A549 (cell line): ENCODE measurements around the gene QSOX1. TPM values are rescaled to one million over a fixed set of nuclear protein-coding genes. Genes with fewer than 3 reads are reported as not detected.

ENCODE experiments used
- ATAC-seq, 2 experiments: fragments of 200-7000 bp in 1 of 2; fragments of >200 bp in 1 of 2; cut with Nextera tagmentation in 1 of 2; cut with Tn5 transposase in 1 of 2; 3 replicates each; pipeline versions ENCODE4 v1.8.0 to v1.9.1; 2018 to 2020; ENCODE audit warnings: mild to moderate bottlenecking in 1 of 2, moderate library complexity in 1 of 2
- CTCF ChIA-PET: fragments of 300-600 bp; sonication (Branson Sonifier 250); formaldehyde crosslinking; extraction: SDS; loops from one replicate; lab custom pipeline; 2021; ENCODE audit warnings: antibody characterized with exemption, inconsistent platforms; lab: Yijun Ruan, JAX
- POLR2A ChIA-PET: fragments of 350-600 bp; formaldehyde crosslinking; extraction: SDS; loops from one replicate; lab custom pipeline; 2021; ENCODE audit warnings: antibody characterized with exemption, inconsistent platforms; lab: Yijun Ruan, JAX
- DNase-seq, 2 experiments: peaks; one replicate each; pipeline versions ENCODE4 v3.0.0 to v3.0.0-alpha.2; 2011 to 2016; ENCODE audit warnings: low read depth in 1 of 2, low spot score in 1 of 2
- FAIRE-seq: peaks from 2 replicates; lab custom pipeline; 2011; peaks lifted over from hg19 to GRCh38; lab: Jason Lieb, UNC
- H3K27ac ChIP-seq, 2 experiments: fragments of >200 bp; sonication (Bioruptor Twin); formaldehyde crosslinking; 3 replicates each; pipeline ENCODE4 v1.5.1; 2016 to 2017
- H3K4me1 ChIP-seq: fragments of >200 bp; sonication (Bioruptor Twin); formaldehyde crosslinking; 3 replicates; pipeline ENCODE4 v1.6.1; 2016
- H3K4me2 ChIP-seq: fragments of >200 bp; sonication (Bioruptor Twin); formaldehyde crosslinking; 3 replicates; pipeline ENCODE4 v1.6.1; 2016
- H3K4me3 ChIP-seq: fragments of >200 bp; sonication (Bioruptor Twin); formaldehyde crosslinking; 3 replicates; pipeline ENCODE4 v1.5.1; 2016
- H3K9me3 ChIP-seq: fragments of >200 bp; sonication (Bioruptor Twin); formaldehyde crosslinking; 3 replicates; pipeline ENCODE4 v1.6.1; 2016
- CEBPB ChIP-seq, 2 experiments: fragments of >200 bp in 1 of 2; sonication (Bioruptor Twin) in 1 of 2; formaldehyde crosslinking in 1 of 2; IDR thresholded peaks; 2 replicates each; pipeline ENCODE4 v1.6.1; 2012 to 2016
- CHD2 ChIP-seq: fragments of 150-350 bp; IDR thresholded peaks from 2 replicates; pipeline ENCODE4 v1.6.1; 2014; ENCODE audit warnings: low read length; ENCODE audit not compliant: partially characterized antibody
- CHD4 ChIP-seq: fragments of 200-600 bp; sonication (generic); IDR thresholded peaks from 2 replicates; pipeline ENCODE4 v1.6.1; 2016; ENCODE audit warnings: antibody characterized with exemption, mild to moderate bottlenecking, borderline replicate concordance
- E2F6 ChIP-seq: IDR thresholded peaks from 2 replicates; pipeline ENCODE4 v1.6.1; 2012; ENCODE audit warnings: low read depth, borderline replicate concordance
- EHMT2 ChIP-seq: fragments of 200-600 bp; sonication (generic); IDR thresholded peaks from 2 replicates; pipeline ENCODE4 v1.6.1; 2016; ENCODE audit warnings: antibody characterized with exemption, low read depth, mild to moderate bottlenecking, moderate library complexity
- EP300 ChIP-seq, 2 experiments: fragments of >200 bp; sonication (Bioruptor Twin); formaldehyde crosslinking; IDR thresholded peaks; 2 replicates in 1 of 2; 3 replicates in 1 of 2; pipeline ENCODE4 v1.6.1; 2016 to 2017
- FOXS1 ChIP-seq: fragments of 250-450 bp; sonication (Bioruptor Pico); IDR thresholded peaks from 2 replicates; pipeline ENCODE4 v1.5.0; 2020; ENCODE audit warnings: mild to moderate bottlenecking, moderate library complexity
- GATA3 ChIP-seq: IDR thresholded peaks from 2 replicates; pipeline ENCODE4 v1.6.1; 2012; ENCODE audit warnings: borderline replicate concordance
- HES2 ChIP-seq: fragments of >200 bp; sonication (Bioruptor Twin); formaldehyde crosslinking; IDR thresholded peaks from 2 replicates; pipeline ENCODE4 v1.6.1; 2016
- HEYL ChIP-seq: fragments of 250-450 bp; sonication (Bioruptor Pico); IDR thresholded peaks from 2 replicates; pipeline ENCODE4 v1.8.0; 2021; ENCODE audit warnings: mild to moderate bottlenecking, moderate library complexity
- HMGXB4 ChIP-seq: fragments of 250-450 bp; sonication (Bioruptor Pico); IDR thresholded peaks from 2 replicates; pipeline ENCODE4 v1.5.0; 2021; ENCODE audit warnings: mild to moderate bottlenecking, moderate library complexity, borderline replicate concordance
- MAFK ChIP-seq: fragments of 450-650 bp; IDR thresholded peaks from 2 replicates; pipeline ENCODE4 v1.6.1; 2014; ENCODE audit not compliant: partially characterized antibody
- MYC ChIP-seq: IDR thresholded peaks from 2 replicates; pipeline ENCODE4 v1.6.1; 2012; ENCODE audit warnings: mild to moderate bottlenecking, inconsistent platforms, low read length, improper control_type of control experiment, borderline replicate concordance
- NFE2L2 ChIP-seq: fragments of 150-350 bp; conservative IDR thresholded peaks from 2 replicates; pipeline ENCODE4 v1.6.1; 2014; ENCODE audit warnings: low read length
- PBX3 ChIP-seq: IDR thresholded peaks from 2 replicates; pipeline ENCODE4 v1.6.1; 2012
- PHF8 ChIP-seq: fragments of 200-600 bp; sonication (generic); IDR thresholded peaks from 2 replicates; pipeline ENCODE4 v1.6.1; 2016; ENCODE audit warnings: low read depth, mild to moderate bottlenecking, antibody characterized with exemption, moderate library complexity, borderline replicate concordance
- RNF2 ChIP-seq: fragments of 200-600 bp; sonication (generic); IDR thresholded peaks from 2 replicates; pipeline ENCODE4 v1.6.1; 2016; ENCODE audit warnings: low read depth, mild to moderate bottlenecking, antibody characterized with exemption, moderate library complexity, borderline replicate concordance
- SMC3 ChIP-seq: fragments of >200 bp; sonication (Bioruptor Twin); formaldehyde crosslinking; IDR thresholded peaks from 3 replicates; pipeline ENCODE4 v1.6.1; 2018; ENCODE audit warnings: inconsistent platforms
- TFCP2L1 ChIP-seq: fragments of 250-450 bp; sonication (Bioruptor Pico); IDR thresholded peaks from 2 replicates; pipeline ENCODE4 v1.5.0; 2021; ENCODE audit warnings: mild to moderate bottlenecking
- USF2 ChIP-seq: fragments of 450-650 bp; IDR thresholded peaks from 2 replicates; pipeline ENCODE4 v1.6.1; 2014; ENCODE audit warnings: antibody characterized with exemption
- ZC3H11A ChIP-seq: fragments of 450-650 bp; IDR thresholded peaks from 2 replicates; pipeline ENCODE4 v1.6.1; 2014; ENCODE audit warnings: antibody characterized with exemption, mild to moderate bottlenecking
- ZFP36 ChIP-seq: fragments of 450-650 bp; IDR thresholded peaks from 2 replicates; pipeline ENCODE4 v1.6.1; 2014; ENCODE audit warnings: borderline replicate concordance; ENCODE audit not compliant: partially characterized antibody
- ZNF302 ChIP-seq: fragments of 250-450 bp; sonication (Bioruptor Pico); IDR thresholded peaks from 2 replicates; pipeline ENCODE4 v1.9.0; 2021; ENCODE audit warnings: inconsistent platforms, mild to moderate bottlenecking, moderate library complexity
- WGBS: methylation state at CpG from one replicate; pipeline ENCODE4 v1.1.6; 2017; ENCODE audit errors: missing lambda C conversion rate; 5-methylcytosine and 5-hydroxymethylcytosine counted together
- polyA plus RNA-seq, 4 experiments: library from polyadenylated mRNA; depleted of rRNA in 3 of 4; stranded (reverse); fragments of >200 nt; fragmentation: RNase III in 1 of 4; extraction: RNeasy Plus Mini Kit Qiagen cat#74134 plus additional on column Dnase treatment in 1 of 4; gene quantifications; 2 replicates in 3 of 4; 3 replicates in 1 of 4; pipeline ENCODE4 v1.2.3, GENCODE V29; 2011 to 2017

QSOX1 gene
- polyA plus RNA-seq, 2 of the 4 experiments (the other 2 are of a cell fraction) = 43.8 to 60.2 TPM

- no peak for ATAC-seq
- H3K4me1 ChIP-seq = 0 out of 3 replicates have a peak, but pooled peaks cover 3% of the 10 kb centered on the region
- 4% methylated on average over 1 of the region's 1 CpG for WGBS
- no peak overlapping the region for H3K27ac ChIP-seq
- H3K9me3 ChIP-seq = no peaks in the 10 kb centered on the region
- H3K4me3 ChIP-seq = no peak overlapping the region
- FAIRE-seq = no peak
- DNase-seq = no peak
- H3K4me2 ChIP-seq = no peak overlapping the region
- ChIA-PET POLR2A (no interaction called here), CTCF (interaction anchor here (0.7 to 1.8 kb wide), 3 partner anchors 33 to 321 kb away, joined by 3 to 6 read pairs (median 4); no protein-coding TSS in a partner anchor)
- TF ChIP-seq HMGXB4 (no peak), RNF2 (no peak), NFE2L2 (no peak), PHF8 (no peak)
Observed at GRCh38 chr1:180135535-180135934, 19.1 kb upstream of the QSOX1 start.

- WGBS = 35% methylated on average over 4 of the region's 4 CpGs
- DNase-seq (no peak), FAIRE-seq (no peak), ATAC-seq (no peak)
- H3K27ac ChIP-seq = no peak overlapping the region
- no peak overlapping the region for H3K4me2 ChIP-seq
- H3K4me3 ChIP-seq = no peak overlapping the region
- CTCF ChIA-PET = interaction anchor here (1.1 to 1.8 kb wide), 2 partner anchors 32 to 52 kb away, joined by 3 to 6 read pairs; no protein-coding TSS in a partner anchor
- H3K4me1 ChIP-seq = 0 out of 3 replicates have a peak, but pooled peaks cover 3% of the 10 kb centered on the region
- H3K9me3 ChIP-seq = no peaks in the 10 kb centered on the region
- POLR2A ChIA-PET = interaction anchor here (0.9 kb wide), 1 partner anchor 17 kb away, joined by 3 read pairs; no protein-coding TSS in a partner anchor
- TF ChIP-seq HES2 (no peak), EP300 (IDR thresholded peaks at IDR 0.05) (no peak), CHD4 (no peak), HEYL (CRISPR knock-in tag) (no peak), FOXS1 (CRISPR knock-in tag) (no peak), USF2 (no peak), MAFK (no peak), TFCP2L1 (CRISPR knock-in tag) (no peak), EHMT2 (no peak), ZC3H11A (no peak), ZFP36 (no peak)
Observed at GRCh38 chr1:180136331-180136967, 18.2 kb upstream of the QSOX1 start.

- CTCF ChIA-PET = interaction anchor here (0.9 to 1.8 kb wide), 3 partner anchors 13 to 51 kb away, joined by 3 to 6 read pairs (median 3); no protein-coding TSS in a partner anchor
- DNase-seq (no peak), ATAC-seq (no peak), FAIRE-seq (no peak)
- H3K4me2 ChIP-seq = no peak overlapping the region
- H3K27ac ChIP-seq = no peak overlapping the region
- no peaks in the 10 kb centered on the region for H3K9me3 ChIP-seq
- POLR2A ChIA-PET = interaction anchor here (0.9 kb wide), 1 partner anchor 17 kb away, joined by 3 read pairs; no protein-coding TSS in a partner anchor
- no peak overlapping the region for H3K4me3 ChIP-seq
- TF ChIP-seq SMC3 (no peak), GATA3 (no peak), E2F6 (no peak), TFCP2L1 (CRISPR knock-in tag) (no peak), ZNF302 (CRISPR knock-in tag) (no peak), CEBPB (IDR thresholded peaks at IDR 0.05) (no peak), CHD2 (no peak), MYC (no peak), PHF8 (no peak), MAFK (no peak), PBX3 (no peak)
- H3K4me1 ChIP-seq = 0 out of 3 replicates have a peak, but pooled peaks cover 3% of the 10 kb centered on the region
Observed at GRCh38 chr1:180136968-180137356, 17.7 kb upstream of the QSOX1 start.
